Choroid plexus epithelial cell (primary cell): ENCODE measurements around the gene MYCBPAP.

Source experiments
- DNase-seq: peaks from one replicate; pipeline ENCODE4 v3.0.0-alpha.2; 2010; ENCODE audit warnings: low read depth
- H3K4me3 ChIP-seq: 2 replicates; pipeline ENCODE4 v1.5.1; 2011; ENCODE audit warnings: low read depth, mild to moderate bottlenecking, control low read depth, low read length, moderate library complexity
- CTCF ChIP-seq: conservative IDR thresholded peaks from 2 replicates; pipeline ENCODE4 v1.5.1; 2011; ENCODE audit warnings: low read depth, mild to moderate bottlenecking, control low read depth, inconsistent platforms, low read length, moderate library complexity

MYCBPAP gene

DNA sequence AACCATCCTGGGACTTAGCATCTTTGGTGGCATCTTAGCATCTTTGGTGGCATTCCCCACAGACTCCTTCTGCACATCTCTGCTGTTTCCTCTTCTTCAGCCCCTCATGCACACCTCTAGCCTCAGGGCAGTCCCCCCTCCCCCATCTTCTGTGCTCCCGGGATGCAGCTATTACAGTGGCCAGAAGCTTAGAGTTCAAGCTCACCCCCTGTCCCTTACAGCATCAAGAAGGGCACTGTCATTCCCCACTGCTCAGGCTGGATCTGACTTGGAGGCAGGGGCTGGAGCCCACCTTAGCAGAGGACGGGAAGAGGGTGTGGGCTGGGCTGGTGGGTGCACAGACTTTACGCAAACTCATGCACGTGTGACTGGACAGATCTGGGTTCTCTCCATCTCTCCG is 24.9 kb downstream of the MYCBPAP start:
- no peak for TF ChIP-seq CTCF
- DNase-seq: no peak
- no peak overlapping the region for H3K4me3 ChIP-seq

GRCh38 chr17:50533720-50534148 is 25.5 kb downstream of the MYCBPAP start:
- peak; percentile 51 for DNase-seq
- no peak for TF ChIP-seq CTCF
- H3K4me3 ChIP-seq: no peak overlapping the region

DNA sequence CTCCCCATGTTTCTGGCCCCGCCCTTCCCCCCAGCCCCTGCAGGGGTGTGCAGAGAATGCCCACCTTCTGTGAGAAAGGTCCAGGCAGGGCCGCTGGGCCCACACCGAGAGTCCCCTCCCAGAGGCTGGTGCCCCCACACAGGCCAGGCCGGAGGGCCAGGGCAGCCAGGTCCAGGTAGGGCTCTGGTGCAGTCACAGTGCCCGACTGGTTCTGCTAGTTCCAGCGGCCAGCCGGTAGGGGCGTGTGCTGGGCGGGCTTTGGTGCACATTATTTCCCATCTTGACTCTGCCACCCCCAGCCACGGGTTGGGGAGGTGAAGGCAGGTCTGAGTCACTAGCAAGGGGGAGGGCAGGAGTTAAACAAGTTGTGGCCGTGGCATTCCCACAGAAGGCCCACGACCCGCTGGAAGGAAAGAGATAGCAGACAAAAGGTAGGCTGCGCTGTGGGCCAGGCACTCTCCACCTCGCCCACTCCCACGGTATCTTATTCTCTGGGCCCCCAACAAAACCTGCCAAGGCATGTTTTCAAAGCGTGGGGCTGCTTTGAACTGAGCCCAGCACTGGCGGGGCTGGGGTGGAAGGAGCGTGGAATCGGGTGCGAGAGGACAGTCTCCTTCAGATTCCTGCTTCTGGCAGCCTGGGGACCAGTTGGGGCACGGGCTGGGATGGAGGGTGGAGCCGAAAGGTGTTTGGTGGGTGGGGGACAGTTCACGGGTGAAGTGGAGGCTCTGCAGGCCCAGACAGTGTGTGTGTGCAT is 26.2 kb downstream of the MYCBPAP start:
- H3K4me3 ChIP-seq: no peak overlapping the region
- no peak for DNase-seq
- peak; percentile 34 for TF ChIP-seq CTCF

GRCh38 chr17:50534979-50535326 is 26.7 kb downstream of the MYCBPAP start:
- TF ChIP-seq CTCF: no peak
- H3K4me3 ChIP-seq: no peak overlapping the region
- no peak for DNase-seq

DNA sequence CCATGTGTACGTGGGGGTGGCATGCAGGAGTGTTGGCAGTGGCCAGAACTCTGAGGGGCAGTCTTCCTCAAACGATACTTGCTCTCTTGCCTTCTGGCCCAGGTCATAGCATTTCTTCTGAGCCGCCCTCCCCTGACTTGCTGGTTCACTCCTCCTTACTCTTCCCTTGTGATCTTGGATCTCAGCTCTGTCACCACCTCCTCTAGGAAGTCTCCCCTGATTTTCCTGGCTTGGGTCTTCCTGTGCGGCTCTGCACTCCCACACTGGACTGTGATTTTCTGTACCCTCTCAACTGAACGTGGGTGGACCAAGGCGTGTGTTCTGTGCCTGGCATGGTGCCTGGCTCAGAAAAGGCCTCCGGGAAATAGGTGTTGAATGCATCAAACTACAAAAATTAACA is 27.2 kb downstream of the MYCBPAP start:
- no peak for DNase-seq
- H3K4me3 ChIP-seq: no peak overlapping the region
- TF ChIP-seq CTCF: no peak

GRCh38 chr17:50536683-50537646 is 28.7 kb downstream of the MYCBPAP start:
- no peak for TF ChIP-seq CTCF
- DNase-seq: no peak
- no peak overlapping the region for H3K4me3 ChIP-seq
